ENCODE data around the gene PML.
"Not testable (repeated sequence)": the region's sequence is repeated elsewhere in the genome, so short reads cannot be mapped to it uniquely, and the experiment has no call there.

PML gene

DNA sequence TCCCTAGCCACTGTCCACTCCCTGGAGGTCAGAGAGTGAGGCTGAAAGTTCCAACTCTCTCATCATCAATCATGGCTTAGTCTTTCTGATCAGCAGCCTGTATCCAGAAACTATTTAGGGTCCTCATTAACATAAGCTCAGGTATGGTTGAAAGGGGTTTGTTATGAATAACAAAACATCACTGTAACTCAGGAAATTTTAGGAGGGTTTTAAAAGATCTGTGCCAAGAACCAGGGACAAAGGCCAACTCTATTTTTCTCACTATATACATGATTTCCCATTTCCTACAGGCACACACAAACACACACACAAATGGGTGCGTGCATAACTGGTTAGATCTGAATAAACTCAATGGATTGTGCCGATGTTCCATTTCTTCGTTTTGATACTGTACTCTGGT is 26.1 kb upstream of the PML start:
- H3K4me1 ChIP-seq (ENCODE audit: insufficient read depth, low read length, severe bottlenecking), result peaks cover 16% of the 10 kb centered on the region
- TF ChIP-seq EZH2 (IDR thresholded peaks at IDR 0.05; ENCODE audit: borderline replicate concordance, low read length), result no peak

DNA sequence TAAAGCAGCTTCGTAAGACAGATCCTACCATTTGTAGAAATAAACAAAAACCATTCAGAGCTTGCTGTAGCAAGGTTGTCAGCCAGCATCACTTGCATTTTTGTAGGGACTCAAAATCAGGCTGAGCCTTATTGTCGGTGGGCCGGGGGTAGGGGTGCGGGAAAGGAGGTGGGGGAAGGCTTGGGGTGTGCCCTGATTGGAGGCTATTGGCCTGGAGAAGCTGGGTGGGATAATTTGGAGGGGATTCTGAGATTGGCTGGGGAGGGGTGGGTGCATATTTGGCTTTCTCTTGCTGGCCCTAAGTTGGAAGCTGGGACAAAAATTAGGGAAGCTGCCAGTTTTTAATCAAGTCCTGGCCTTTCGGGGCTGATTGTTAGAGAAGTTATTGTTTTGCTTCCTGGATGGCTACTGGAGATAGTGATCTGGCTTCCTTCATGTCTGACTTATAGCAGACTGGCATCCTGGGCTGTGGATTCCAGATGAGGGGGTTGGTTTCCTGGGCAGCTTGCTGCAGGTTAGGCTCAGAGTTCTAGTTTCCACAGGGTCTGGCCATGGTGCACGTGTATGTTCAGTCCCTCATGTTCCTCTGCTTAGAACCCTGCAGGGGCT is 25.3 kb upstream of the PML start:
- Histone ChIP-seq H3K9ac (ENCODE audit: low read length) (no peak overlapping the region), H3F3A (ENCODE audit: insufficient read depth, low read length) (no peaks in the 10 kb centered on the region), H2AFZ (ENCODE audit: low read length) (no peak overlapping the region), H3K4me1 (ENCODE audit: insufficient read depth, low read length, severe bottlenecking) (peaks cover 16% of the 10 kb centered on the region), H3K27me3 (ENCODE audit: insufficient read depth, low read length) (0 out of 2 replicates have a peak, but pooled peaks cover 4% of the 10 kb centered on the region), H3K9me2 (ENCODE audit: low read depth, low read length) (no peaks in the 10 kb centered on the region), H3K4me3 (ENCODE audit: low read depth, low read length, poor library complexity, severe bottlenecking) (no peak overlapping the region), H3K4me2 (ENCODE audit: low read length) (no peak overlapping the region), H3K9me3 (ENCODE audit: low read length) (no peaks in the 10 kb centered on the region), H3K79me2 (ENCODE audit: insufficient read depth, low read length) (no peaks in the 10 kb centered on the region), H3K36me3 (ENCODE audit: insufficient read depth, low read length) (no peaks in the 10 kb centered on the region), H3K27ac (ENCODE audit: low read depth, low read length, poor library complexity, severe bottlenecking) (no peak overlapping the region), H4K20me1 (ENCODE audit: insufficient read depth, low read length) (no peaks in the 10 kb centered on the region)
- TF ChIP-seq, protein P1, sequence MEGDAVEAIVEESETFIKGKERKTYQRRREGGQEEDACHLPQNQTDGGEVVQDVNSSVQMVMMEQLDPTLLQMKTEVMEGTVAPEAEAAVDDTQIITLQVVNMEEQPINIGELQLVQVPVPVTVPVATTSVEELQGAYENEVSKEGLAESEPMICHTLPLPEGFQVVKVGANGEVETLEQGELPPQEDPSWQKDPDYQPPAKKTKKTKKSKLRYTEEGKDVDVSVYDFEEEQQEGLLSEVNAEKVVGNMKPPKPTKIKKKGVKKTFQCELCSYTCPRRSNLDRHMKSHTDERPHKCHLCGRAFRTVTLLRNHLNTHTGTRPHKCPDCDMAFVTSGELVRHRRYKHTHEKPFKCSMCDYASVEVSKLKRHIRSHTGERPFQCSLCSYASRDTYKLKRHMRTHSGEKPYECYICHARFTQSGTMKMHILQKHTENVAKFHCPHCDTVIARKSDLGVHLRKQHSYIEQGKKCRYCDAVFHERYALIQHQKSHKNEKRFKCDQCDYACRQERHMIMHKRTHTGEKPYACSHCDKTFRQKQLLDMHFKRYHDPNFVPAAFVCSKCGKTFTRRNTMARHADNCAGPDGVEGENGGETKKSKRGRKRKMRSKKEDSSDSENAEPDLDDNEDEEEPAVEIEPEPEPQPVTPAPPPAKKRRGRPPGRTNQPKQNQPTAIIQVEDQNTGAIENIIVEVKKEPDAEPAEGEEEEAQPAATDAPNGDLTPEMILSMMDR (IDR thresholded peaks at IDR 0.05; ENCODE audit: low read length), result no peak
- TF ChIP-seq EZH2 (IDR thresholded peaks at IDR 0.05; ENCODE audit: borderline replicate concordance, low read length), result no peak

More for the DNA sequence above, 26.1 kb upstream of the PML start:
- no peaks in the 10 kb centered on the region for H4K20me1 ChIP-seq (ENCODE audit: insufficient read depth, low read length)
- H3K27ac ChIP-seq (ENCODE audit: low read depth, low read length, poor library complexity, severe bottlenecking), result no peak overlapping the region
- H3K27me3 ChIP-seq (ENCODE audit: insufficient read depth, low read length), result 0 out of 2 replicates have a peak, but pooled peaks cover 4% of the 10 kb centered on the region
- no peaks in the 10 kb centered on the region for H3K9me3 ChIP-seq (ENCODE audit: low read length)
- H2AFZ ChIP-seq (ENCODE audit: low read length), result no peak overlapping the region
- H3K4me3 ChIP-seq (ENCODE audit: low read depth, low read length, poor library complexity, severe bottlenecking), result no peak overlapping the region
- no peak overlapping the region for H3K9ac ChIP-seq (ENCODE audit: low read length)
- no peaks in the 10 kb centered on the region for H3K79me2 ChIP-seq (ENCODE audit: insufficient read depth, low read length)
- H3F3A ChIP-seq (ENCODE audit: insufficient read depth, low read length), result no peaks in the 10 kb centered on the region
- H3K9me2 ChIP-seq (ENCODE audit: low read depth, low read length), result no peaks in the 10 kb centered on the region
- H3K36me3 ChIP-seq (ENCODE audit: insufficient read depth, low read length), result no peaks in the 10 kb centered on the region
- no peak overlapping the region for H3K4me2 ChIP-seq (ENCODE audit: low read length)

DNA sequence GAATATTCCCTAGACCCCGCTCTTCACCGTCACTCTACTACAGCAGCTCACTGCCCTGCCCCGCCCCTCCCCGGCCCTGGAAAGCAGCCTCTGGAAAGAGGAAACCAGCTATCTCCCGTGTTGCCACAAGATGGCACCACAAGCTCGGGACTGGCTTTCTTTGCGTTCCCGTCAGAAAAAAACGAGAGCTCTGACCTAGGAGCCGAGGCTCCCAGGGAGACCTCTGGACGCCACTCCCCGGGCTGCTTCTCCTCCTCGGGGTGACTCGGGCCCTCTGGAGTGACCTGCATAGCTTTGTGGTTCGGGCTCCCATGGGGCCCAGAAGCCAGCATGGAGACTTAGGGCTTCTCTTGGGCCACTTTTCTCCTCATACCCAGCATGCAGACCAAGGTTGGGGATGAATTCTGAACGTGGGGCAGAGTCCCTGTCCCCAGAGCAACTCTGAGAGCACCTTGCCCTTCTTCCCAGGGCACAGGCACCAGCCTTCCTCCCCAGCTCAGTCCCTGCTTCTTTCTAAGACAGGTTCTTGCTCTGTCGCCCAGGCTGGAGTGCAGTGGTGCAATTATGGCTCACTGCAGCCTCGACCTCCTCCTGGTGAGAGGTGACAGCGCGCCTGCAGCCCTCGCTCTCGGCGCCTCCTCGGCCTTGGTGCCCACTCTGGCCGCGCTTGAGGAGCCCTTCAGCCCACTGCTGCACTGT is 21.4 kb upstream of the PML start:
- Histone ChIP-seq H2AFZ (ENCODE audit: low read length) (no peak overlapping the region), H3K27ac (ENCODE audit: low read depth, low read length, poor library complexity, severe bottlenecking) (no peak overlapping the region), H3K4me3 (ENCODE audit: low read depth, low read length, poor library complexity, severe bottlenecking) (no peak overlapping the region)

DNA sequence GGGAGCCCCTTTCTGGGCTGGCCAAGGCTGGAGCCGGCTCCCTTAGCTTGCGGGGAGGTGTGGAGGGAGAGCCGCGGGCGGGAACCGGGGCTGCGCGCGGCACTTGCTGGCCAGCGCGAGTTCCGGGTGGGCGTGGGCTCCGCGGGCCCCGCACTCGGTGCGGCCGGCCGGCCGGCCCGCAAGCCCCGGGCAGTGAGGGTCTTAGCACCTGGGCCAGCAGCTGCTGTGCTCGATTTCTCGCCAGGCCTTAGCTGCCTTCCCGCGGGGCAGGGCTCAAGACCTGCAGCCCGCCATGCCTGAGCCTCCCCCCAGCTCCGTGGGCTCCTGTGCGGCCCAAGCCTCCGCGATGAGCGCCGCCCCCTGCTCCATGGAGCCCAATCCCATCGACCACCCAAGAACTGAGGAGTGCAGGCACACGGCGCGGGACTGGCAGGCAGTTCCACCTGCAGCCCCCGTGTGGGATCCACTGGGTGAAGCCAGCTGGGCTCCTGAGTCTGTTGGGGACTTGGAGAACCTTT is 20.8 kb upstream of the PML start:
- H3K9me2 ChIP-seq (ENCODE audit: low read depth, low read length); H3K27me3 ChIP-seq (ENCODE audit: insufficient read depth, low read length); H3K27ac ChIP-seq (ENCODE audit: low read depth, low read length, poor library complexity, severe bottlenecking); H3K79me2 ChIP-seq (ENCODE audit: insufficient read depth, low read length); H3K4me1 ChIP-seq (ENCODE audit: insufficient read depth, low read length, severe bottlenecking); H4K20me1 ChIP-seq (ENCODE audit: insufficient read depth, low read length); H3F3A ChIP-seq (ENCODE audit: insufficient read depth, low read length); H3K9ac ChIP-seq (ENCODE audit: low read length); H3K4me3 ChIP-seq (ENCODE audit: low read depth, low read length, poor library complexity, severe bottlenecking); H2AFZ ChIP-seq (ENCODE audit: low read length); H3K36me3 ChIP-seq (ENCODE audit: insufficient read depth, low read length); H3K9me3 ChIP-seq (ENCODE audit: low read length); H3K4me2 ChIP-seq (ENCODE audit: low read length): not testable (repeated sequence)

More for the DNA sequence above, 21.4 kb upstream of the PML start:
- Histone ChIP-seq H3K4me1 (ENCODE audit: insufficient read depth, low read length, severe bottlenecking) (no peaks in the 10 kb centered on the region), H3F3A (ENCODE audit: insufficient read depth, low read length) (no peaks in the 10 kb centered on the region), H4K20me1 (ENCODE audit: insufficient read depth, low read length) (no peaks in the 10 kb centered on the region), H3K9ac (ENCODE audit: low read length) (no peak overlapping the region), H3K9me2 (ENCODE audit: low read depth, low read length) (no peaks in the 10 kb centered on the region), H3K27me3 (ENCODE audit: insufficient read depth, low read length) (peaks cover 9% of the 10 kb centered on the region; the same call in 1 of the 2 replicates), H3K36me3 (ENCODE audit: insufficient read depth, low read length) (no peaks in the 10 kb centered on the region), H3K4me2 (ENCODE audit: low read length) (peak overlapping the region; percentile 39; the same call in 1 of the 2 replicates), H3K9me3 (ENCODE audit: low read length) (no peaks in the 10 kb centered on the region), H3K79me2 (ENCODE audit: insufficient read depth, low read length) (no peaks in the 10 kb centered on the region)
- no peak for TF ChIP-seq EZH2 (IDR thresholded peaks at IDR 0.05; ENCODE audit: borderline replicate concordance, low read length)
- TF ChIP-seq, protein P1 (IDR thresholded peaks at IDR 0.05; ENCODE audit: low read length), result peak; percentile 79

DNA sequence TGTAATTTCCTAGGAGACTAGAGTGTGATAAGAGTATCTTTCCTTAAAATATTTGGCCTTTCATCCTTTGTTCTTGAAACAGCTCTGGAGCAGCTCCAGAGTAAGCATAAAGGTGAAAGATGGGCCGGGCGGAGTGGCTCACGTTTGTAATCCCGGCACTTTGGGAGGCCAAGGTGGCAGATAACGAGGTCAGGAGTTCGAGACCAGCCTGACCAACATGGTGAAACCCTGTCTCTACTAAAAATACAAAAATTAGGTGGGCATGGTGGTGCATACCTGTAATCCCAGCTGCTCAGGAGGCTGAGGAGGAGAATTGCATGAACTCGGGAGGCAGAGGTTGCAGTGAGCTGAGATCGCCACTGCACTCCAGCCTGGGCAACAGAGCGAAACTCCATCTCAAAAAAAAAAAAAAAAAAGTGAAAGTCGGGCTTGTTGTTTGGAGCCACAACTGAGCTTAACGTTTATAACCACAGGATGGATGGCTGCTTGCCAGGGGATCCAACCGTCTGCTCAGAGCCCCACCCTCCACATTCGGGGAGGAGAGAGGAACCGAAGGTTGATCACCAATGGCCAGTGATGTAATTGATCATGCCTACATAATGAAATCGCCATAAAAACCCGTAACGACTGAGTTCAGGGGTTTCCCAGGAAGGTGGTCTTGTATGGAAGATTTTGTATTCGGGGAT is 18.9 kb upstream of the PML start:
- not testable (repeated sequence) for H2AFZ ChIP-seq (ENCODE audit: low read length); H3K9ac ChIP-seq (ENCODE audit: low read length); H3K4me3 ChIP-seq (ENCODE audit: low read depth, low read length, poor library complexity, severe bottlenecking); H3K4me2 ChIP-seq (ENCODE audit: low read length); H3K36me3 ChIP-seq (ENCODE audit: insufficient read depth, low read length); H3K9me3 ChIP-seq (ENCODE audit: low read length); H3K79me2 ChIP-seq (ENCODE audit: insufficient read depth, low read length); H3K9me2 ChIP-seq (ENCODE audit: low read depth, low read length); H3K27me3 ChIP-seq (ENCODE audit: insufficient read depth, low read length); H3K4me1 ChIP-seq (ENCODE audit: insufficient read depth, low read length, severe bottlenecking); H3K27ac ChIP-seq (ENCODE audit: low read depth, low read length, poor library complexity, severe bottlenecking); H3F3A ChIP-seq (ENCODE audit: insufficient read depth, low read length); H4K20me1 ChIP-seq (ENCODE audit: insufficient read depth, low read length)

Measured in OCI-LY1 (cell line).